ENCODE results near the gene BLOC1S4. TPM values are rescaled to one million over a fixed set of nuclear protein-coding genes. Genes with fewer than 3 reads are reported as not detected.

Gene BLOC1S4
- total and polyA plus RNA-seq, 9 donors, result 8.6 to 10.0 (median 9.5) TPM

DNA sequence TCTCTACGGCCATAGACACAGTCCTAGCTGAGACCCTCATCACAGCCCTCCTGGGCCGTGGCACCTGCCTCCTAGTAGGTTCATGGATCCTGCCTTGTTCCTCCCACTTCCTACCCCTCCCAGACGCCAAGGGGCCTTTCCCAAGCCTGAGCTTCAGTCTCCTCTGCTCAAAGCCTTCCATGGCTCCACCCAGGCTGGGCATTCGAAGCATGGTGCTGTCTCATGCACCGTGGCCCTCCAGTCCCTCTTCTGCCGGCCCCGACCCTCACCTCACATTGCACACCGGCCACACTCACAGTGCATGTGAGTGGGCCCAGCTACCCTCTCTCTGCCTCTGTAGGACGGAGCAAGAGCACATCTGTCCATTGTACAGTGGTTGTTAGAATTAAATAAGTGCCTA, 44.9 kb downstream of the BLOC1S4 start:
- 77% methylated on average over 3 of the region's 9 CpGs for WGBS (ENCODE audit: insufficient coverage)
- Histone ChIP-seq H3K27ac (ENCODE audit: low read length) (no peak overlapping the region), H3K4me1 (ENCODE audit: control insufficient read depth, insufficient read depth, low read length) (peaks cover 6% of the 10 kb centered on the region), H3K9me3 (replicated peaks; ENCODE audit: control insufficient read depth, low read depth, low read length) (no peaks in the 10 kb centered on the region), H3K36me3 (ENCODE audit: control insufficient read depth, insufficient read depth, low read length) (no peaks in the 10 kb centered on the region), H3K4me3 (ENCODE audit: low read length) (no peak overlapping the region), H3K27me3 (ENCODE audit: control insufficient read depth, insufficient read depth, low read length) (peaks cover 3% of the 10 kb centered on the region)
- no peak for DNase-seq

DNA sequence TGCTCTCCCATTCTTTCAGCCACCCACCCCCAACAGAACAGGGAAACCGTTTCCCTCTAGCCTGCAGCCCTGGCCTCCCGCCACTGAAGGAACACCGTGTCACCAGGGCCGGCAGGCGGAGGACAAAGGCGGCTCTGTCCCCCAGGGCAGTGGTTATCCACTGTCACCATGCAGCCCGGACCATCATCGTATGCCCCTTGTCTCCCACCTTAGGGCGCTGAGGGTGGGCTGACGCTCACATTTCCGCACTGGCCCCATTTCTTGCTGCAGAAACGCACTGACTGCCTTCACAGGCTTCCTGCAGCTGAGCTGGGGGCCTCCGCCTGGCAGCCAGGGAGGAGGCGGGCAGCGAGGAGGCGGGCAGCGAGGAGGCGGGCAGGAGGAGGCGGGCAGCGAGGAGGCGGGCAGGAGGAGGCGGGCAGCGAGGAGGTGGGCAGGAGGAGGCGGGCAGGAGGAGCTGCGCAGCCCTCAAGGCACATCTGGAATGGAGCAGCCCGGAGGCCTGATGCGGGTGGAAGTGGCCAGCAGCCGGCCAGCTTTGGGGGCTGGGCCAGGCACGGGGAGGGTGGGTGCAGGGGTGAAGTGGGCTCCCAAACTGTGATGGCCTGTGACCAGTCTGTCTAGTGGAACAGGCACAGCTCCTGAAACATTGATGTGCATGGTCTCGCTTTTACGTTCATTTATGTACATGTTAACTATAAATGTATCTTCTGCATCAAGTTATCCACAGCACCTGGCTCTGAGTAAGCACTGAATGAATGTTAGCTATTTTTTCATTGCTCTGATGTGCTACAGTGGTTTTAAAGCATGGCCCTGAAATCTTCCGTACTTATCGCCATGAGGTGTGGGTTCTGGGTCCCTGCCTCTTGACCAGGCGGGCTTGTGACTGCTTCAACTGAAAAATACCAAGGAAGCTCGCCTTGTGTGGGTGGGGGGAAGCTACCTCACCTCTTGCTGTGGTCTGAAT, 46.0 kb downstream of the BLOC1S4 start:
- Histone ChIP-seq H3K27me3 (ENCODE audit: control insufficient read depth, insufficient read depth, low read length) (peaks cover 3% of the 10 kb centered on the region), H3K36me3 (ENCODE audit: control insufficient read depth, insufficient read depth, low read length) (no peaks in the 10 kb centered on the region)
- DNase-seq, result no peak

DNA sequence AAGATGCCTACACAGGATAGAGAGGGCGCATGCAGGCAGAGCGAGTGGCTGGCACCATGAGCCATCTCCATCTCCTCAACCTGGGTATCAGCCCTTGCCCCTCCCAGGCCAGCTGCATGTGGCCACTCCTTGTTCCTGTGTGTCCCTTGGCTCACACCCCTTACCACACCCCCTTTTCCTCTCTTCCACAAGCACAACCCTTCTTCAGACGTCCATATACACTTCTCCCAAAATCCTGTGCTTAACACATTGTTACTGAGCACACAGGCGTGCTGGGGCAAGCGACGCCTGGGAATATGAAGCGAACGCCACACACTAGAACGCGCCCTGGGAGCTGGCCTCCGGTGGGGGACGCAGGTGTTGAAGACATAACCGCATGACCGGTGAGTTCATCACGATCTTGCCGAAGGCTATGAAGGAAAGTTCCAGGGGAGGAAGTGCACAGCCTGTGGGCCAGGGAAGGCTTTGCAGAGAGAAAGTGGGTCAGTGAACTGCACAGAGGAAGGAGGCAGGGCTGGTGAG, 47.4 kb downstream of the BLOC1S4 start:
- Histone ChIP-seq H3K4me3 (ENCODE audit: low read length) (no peak overlapping the region), H3K27me3 (ENCODE audit: control insufficient read depth, insufficient read depth, low read length) (peaks cover 3% of the 10 kb centered on the region), H3K4me1 (ENCODE audit: control insufficient read depth, insufficient read depth, low read length) (peaks cover 16% of the 10 kb centered on the region), H3K9me3 (replicated peaks; ENCODE audit: control insufficient read depth, low read depth, low read length) (no peaks in the 10 kb centered on the region), H3K27ac (ENCODE audit: low read length) (no peak overlapping the region), H3K36me3 (ENCODE audit: control insufficient read depth, insufficient read depth, low read length) (no peaks in the 10 kb centered on the region)
- WGBS (ENCODE audit: insufficient coverage), result 57% methylated on average over 16 of the region's 16 CpGs
- no peak for DNase-seq

More for the DNA sequence above, 46.0 kb downstream of the BLOC1S4 start:
- Histone ChIP-seq H3K4me3 (ENCODE audit: low read length) (no peak overlapping the region), H3K27ac (ENCODE audit: low read length) (no peak overlapping the region), H3K4me1 (ENCODE audit: control insufficient read depth, insufficient read depth, low read length) (peaks cover 6% of the 10 kb centered on the region), H3K9me3 (replicated peaks; ENCODE audit: control insufficient read depth, low read depth, low read length) (no peaks in the 10 kb centered on the region)
- WGBS (ENCODE audit: insufficient coverage), result 61% methylated on average over 29 of the region's 35 CpGs

DNA sequence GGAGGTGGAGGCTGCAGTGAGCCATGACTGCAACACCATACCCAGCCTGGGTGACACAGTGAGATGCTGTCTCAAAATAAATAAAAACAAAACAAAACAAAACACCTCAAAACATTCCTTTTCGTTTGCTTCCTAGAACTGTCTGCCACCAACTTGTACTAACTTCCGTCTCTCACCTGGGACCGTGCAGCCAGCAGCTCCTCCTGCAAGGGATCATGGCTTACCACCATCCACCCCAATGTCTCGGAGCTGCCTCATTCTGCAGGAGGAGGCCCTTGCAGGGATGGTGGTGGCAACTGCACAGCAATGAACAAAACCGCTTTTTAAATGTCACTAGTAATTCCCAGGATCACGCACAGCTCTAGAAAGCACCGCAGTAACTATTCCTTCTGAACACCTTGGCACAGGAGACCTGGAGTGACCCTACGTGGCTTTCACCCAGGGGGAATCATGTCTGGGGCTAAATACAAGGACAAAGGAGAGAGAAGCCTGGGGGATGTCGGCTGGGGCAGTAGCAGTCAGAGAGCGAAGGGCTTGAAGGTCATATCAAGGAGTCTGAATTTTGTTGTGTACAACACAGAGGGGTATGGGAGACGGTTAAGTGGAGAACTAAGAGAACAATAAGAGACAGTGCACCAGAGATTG, 49.1 kb downstream of the BLOC1S4 start:
- no peaks in the 10 kb centered on the region for H3K36me3 ChIP-seq (ENCODE audit: control insufficient read depth, insufficient read depth, low read length)
- H3K9me3 ChIP-seq (replicated peaks; ENCODE audit: control insufficient read depth, low read depth, low read length), result no peaks in the 10 kb centered on the region
- H3K4me1 ChIP-seq (ENCODE audit: control insufficient read depth, insufficient read depth, low read length), result peaks cover 19% of the 10 kb centered on the region
- no peak for DNase-seq
- no peak overlapping the region for H3K4me3 ChIP-seq (ENCODE audit: low read length)
- 75% methylated on average over 8 of the region's 11 CpGs for WGBS (ENCODE audit: insufficient coverage)
- peaks cover 3% of the 10 kb centered on the region for H3K27me3 ChIP-seq (ENCODE audit: control insufficient read depth, insufficient read depth, low read length)
- no peak overlapping the region for H3K27ac ChIP-seq (ENCODE audit: low read length)

DNA sequence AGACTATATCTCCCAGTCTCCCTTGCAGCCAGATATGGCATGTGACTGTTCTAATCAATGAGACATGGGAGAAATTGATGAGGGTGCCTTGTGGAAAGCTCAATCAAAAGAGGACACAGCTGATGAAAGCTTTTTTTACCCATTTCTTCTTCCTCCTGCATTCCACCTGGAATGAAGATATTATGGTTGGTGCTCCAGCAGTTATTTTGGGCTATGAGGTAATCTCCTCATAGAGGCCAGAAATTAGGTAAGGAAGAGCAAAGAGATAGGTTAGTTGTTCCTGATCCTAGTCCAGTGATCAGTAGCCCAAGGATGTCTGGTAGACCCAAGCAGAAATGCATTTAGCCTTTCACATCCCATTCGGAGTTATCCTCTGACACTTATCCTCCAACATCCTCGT, 49.7 kb downstream of the BLOC1S4 start:
- no peaks in the 10 kb centered on the region for H3K36me3 ChIP-seq (ENCODE audit: control insufficient read depth, insufficient read depth, low read length)
- 92% methylated on average over 2 of the region's 2 CpGs for WGBS (ENCODE audit: insufficient coverage)

More for the DNA sequence above, 49.7 kb downstream of the BLOC1S4 start:
- peaks cover 3% of the 10 kb centered on the region for H3K27me3 ChIP-seq (ENCODE audit: control insufficient read depth, insufficient read depth, low read length)
- H3K9me3 ChIP-seq (replicated peaks; ENCODE audit: control insufficient read depth, low read depth, low read length), result no peaks in the 10 kb centered on the region
- H3K4me3 ChIP-seq (ENCODE audit: low read length), result no peak overlapping the region
- no peak overlapping the region for H3K27ac ChIP-seq (ENCODE audit: low read length)
- no peak for DNase-seq
- peaks cover 19% of the 10 kb centered on the region for H3K4me1 ChIP-seq (ENCODE audit: control insufficient read depth, insufficient read depth, low read length)

Other genes with a start within 250 kb of the BLOC1S4 start
- gene PPP2R2C, start 243.6 kb upstream of the BLOC1S4 start, total RNA-seq, result 0.09 TPM
- gene PPP2R2C, start 243.6 kb upstream of the BLOC1S4 start, polyA plus RNA-seq (ENCODE audit: insufficient read depth in 1 of 8, insufficient read length in 8 of 8, low replicate concordance in 1 of 8), result 1 to 10 TPM in 1 of 8 donors, under 1 TPM in 7; 0.15 to 3.4 (median 0.18) TPM
- 4.9 TPM for gene MAN2B2, start 141.0 kb upstream of the BLOC1S4 start, total RNA-seq
- gene MAN2B2, start 141.0 kb upstream of the BLOC1S4 start, polyA plus RNA-seq (ENCODE audit: insufficient read depth in 1 of 8, insufficient read length in 8 of 8, low replicate concordance in 1 of 8), result 10 to 100 TPM in 1 of 8 donors, 1 to 10 TPM in 7; 5.3 to 12.1 (median 8.8) TPM
- gene MRFAP1, start 75.5 kb upstream of the BLOC1S4 start, total RNA-seq, result 54.2 TPM
- gene MRFAP1, start 75.5 kb upstream of the BLOC1S4 start, polyA plus RNA-seq (ENCODE audit: insufficient read depth in 1 of 8, insufficient read length in 8 of 8, low replicate concordance in 1 of 8), result 100 to 1,000 TPM; 248 to 335 (median 271) TPM
- 2.1 TPM for gene S100P, start 22.3 kb upstream of the BLOC1S4 start, total RNA-seq
- gene S100P, start 22.3 kb upstream of the BLOC1S4 start, polyA plus RNA-seq (ENCODE audit: insufficient read depth in 1 of 8, insufficient read length in 8 of 8, low replicate concordance in 1 of 8), result 1 to 10 TPM in 6 of 8 donors, under 1 TPM in 2; 0.41 to 3.9 (median 1.4) TPM
- 57.0 TPM for gene MRFAP1L1, start 6.3 kb upstream of the BLOC1S4 start, total RNA-seq
- 10 to 100 TPM; 53.9 to 77.5 (median 56.8) TPM for gene MRFAP1L1, start 6.3 kb upstream of the BLOC1S4 start, polyA plus RNA-seq (ENCODE audit: insufficient read depth in 1 of 8, insufficient read length in 8 of 8, low replicate concordance in 1 of 8)
- gene KIAA0232, start 66.6 kb downstream of the BLOC1S4 start, total RNA-seq, result 16.9 TPM
- gene KIAA0232, start 66.6 kb downstream of the BLOC1S4 start, polyA plus RNA-seq (ENCODE audit: insufficient read depth in 1 of 8, insufficient read length in 8 of 8, low replicate concordance in 1 of 8), result 10 to 100 TPM; 12.3 to 23.3 (median 20.6) TPM
- 45.2 TPM for gene TBC1D14, start 193.7 kb downstream of the BLOC1S4 start, total RNA-seq
- gene TBC1D14, start 193.7 kb downstream of the BLOC1S4 start, polyA plus RNA-seq (ENCODE audit: insufficient read depth in 1 of 8, insufficient read length in 8 of 8, low replicate concordance in 1 of 8), result 10 to 100 TPM; 31.3 to 40.3 (median 38.7) TPM